ENCODE data around the gene MIER1.

MIER1 gene

DNA sequence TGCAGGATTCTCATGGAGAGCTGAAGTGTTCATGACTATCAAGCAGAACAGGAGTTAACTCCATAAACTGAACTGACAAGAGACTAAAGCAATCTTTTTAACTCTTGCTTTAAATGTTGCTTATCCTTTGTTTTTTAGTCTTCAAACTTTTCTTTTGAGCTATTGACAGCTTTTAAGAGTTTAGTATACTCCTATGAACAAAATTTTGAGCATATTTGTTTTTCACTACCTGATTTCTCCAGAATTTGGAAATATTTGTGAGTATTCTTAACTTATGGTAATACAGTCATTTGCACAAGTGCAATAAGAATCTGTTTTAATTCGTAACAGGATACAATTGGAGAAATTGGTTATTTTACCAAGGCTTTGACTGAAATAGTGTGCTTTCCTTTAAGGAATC is 7.3 kb upstream of the MIER1 start:
- H3K27ac ChIP-seq: no peak overlapping the region
- TF ChIP-seq, protein P1, sequence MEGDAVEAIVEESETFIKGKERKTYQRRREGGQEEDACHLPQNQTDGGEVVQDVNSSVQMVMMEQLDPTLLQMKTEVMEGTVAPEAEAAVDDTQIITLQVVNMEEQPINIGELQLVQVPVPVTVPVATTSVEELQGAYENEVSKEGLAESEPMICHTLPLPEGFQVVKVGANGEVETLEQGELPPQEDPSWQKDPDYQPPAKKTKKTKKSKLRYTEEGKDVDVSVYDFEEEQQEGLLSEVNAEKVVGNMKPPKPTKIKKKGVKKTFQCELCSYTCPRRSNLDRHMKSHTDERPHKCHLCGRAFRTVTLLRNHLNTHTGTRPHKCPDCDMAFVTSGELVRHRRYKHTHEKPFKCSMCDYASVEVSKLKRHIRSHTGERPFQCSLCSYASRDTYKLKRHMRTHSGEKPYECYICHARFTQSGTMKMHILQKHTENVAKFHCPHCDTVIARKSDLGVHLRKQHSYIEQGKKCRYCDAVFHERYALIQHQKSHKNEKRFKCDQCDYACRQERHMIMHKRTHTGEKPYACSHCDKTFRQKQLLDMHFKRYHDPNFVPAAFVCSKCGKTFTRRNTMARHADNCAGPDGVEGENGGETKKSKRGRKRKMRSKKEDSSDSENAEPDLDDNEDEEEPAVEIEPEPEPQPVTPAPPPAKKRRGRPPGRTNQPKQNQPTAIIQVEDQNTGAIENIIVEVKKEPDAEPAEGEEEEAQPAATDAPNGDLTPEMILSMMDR (IDR thresholded peaks at IDR 0.05): no peak
- no peak for DNase-seq (ENCODE audit: low spot score)
- no peak overlapping the region for H3K4me3 ChIP-seq

- H3K27ac ChIP-seq: no peak overlapping the region
- H3K4me3 ChIP-seq: no peak overlapping the region
- TF ChIP-seq, protein P1 (IDR thresholded peaks at IDR 0.05): no peak
- no peak for DNase-seq (ENCODE audit: low spot score)
Observed at GRCh38 chr1:66919063-66919462, 5.7 kb upstream of the MIER1 start.

GRCh38 chr1:66919828-66920227 is 5.0 kb upstream of the MIER1 start:
- no peak for DNase-seq (ENCODE audit: low spot score)
- no peak overlapping the region for H3K4me3 ChIP-seq
- TF ChIP-seq, protein P1 (IDR thresholded peaks at IDR 0.05): no peak
- no peak overlapping the region for H3K27ac ChIP-seq

DNA sequence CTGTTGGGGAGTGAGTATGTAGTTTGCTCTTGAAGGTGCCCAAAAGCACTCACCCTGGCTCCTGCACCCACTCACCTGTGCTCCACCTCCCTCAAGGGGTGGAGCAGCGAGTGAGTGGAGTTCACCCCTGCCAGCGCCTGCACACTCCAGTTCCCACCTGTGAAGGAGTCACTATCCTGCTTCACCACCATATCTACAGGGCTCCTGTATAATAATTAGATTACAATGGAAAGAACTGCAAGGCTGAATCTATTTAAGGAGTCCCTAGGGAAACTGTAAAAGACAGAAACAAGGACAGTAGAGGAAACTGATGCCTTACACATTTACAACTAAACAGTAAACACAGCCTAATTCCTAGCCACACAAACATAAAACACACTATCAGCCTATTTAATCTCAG is 4.2 kb upstream of the MIER1 start:
- TF ChIP-seq, protein P1 (IDR thresholded peaks at IDR 0.05): no peak
- DNase-seq (ENCODE audit: low spot score): no peak
- no peak overlapping the region for H3K4me3 ChIP-seq
- no peak overlapping the region for H3K27ac ChIP-seq

GRCh38 chr1:66925558-66925910 is 744 bp downstream of the MIER1 start:
- TF ChIP-seq, protein P1 (IDR thresholded peaks at IDR 0.05): no peak
- peak overlapping the region; percentile 87 for H3K4me3 ChIP-seq
- no peak for DNase-seq (ENCODE audit: low spot score)
- peak overlapping the region; percentile 92 to 93 for H3K27ac ChIP-seq

GRCh38 chr1:66925944-66926343 is 1.2 kb downstream of the MIER1 start:
- TF ChIP-seq, protein P1 (IDR thresholded peaks at IDR 0.05): no peak
- DNase-seq (ENCODE audit: low spot score): no peak
- Histone ChIP-seq H3K4me3 (peak overlapping the region; percentile 87), H3K27ac (peak overlapping the region; percentile 92 to 93)

DNA sequence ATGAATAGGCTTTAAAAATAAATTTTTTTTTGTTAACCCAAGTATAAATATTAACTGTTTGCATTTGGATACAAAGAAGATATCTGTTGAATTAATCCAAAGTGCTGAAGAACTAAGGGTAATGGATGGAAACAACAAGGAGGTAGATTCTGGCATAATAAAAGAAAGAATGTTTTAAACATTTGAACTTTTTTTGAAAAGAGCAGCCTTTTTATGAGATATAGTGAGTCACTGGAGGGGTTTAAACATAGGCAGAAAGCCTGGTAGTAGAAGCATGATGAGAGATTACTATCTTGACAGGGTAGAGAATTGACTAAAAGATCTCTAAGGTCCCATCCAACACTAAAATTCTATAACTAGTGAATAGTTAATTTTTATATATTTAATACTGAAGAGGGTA is 2.7 kb downstream of the MIER1 start:
- no peak overlapping the region for H3K27ac ChIP-seq
- TF ChIP-seq, protein P1 (IDR thresholded peaks at IDR 0.05): no peak
- H3K4me3 ChIP-seq: no peak overlapping the region
- no peak for DNase-seq (ENCODE audit: low spot score)
